NB4 (cell line): ENCODE results near the gene BHMT2.

ENCODE experiments used
- DNase-seq: peaks from one replicate; pipeline ENCODE4 v3.0.0; 2010; ENCODE audit warnings: low read depth
- H3K4me3 ChIP-seq: one replicate; pipeline ENCODE4 v1.5.1; 2011; ENCODE audit warnings: mild to moderate bottlenecking, low read depth, low read length, moderate library complexity
- MYC ChIP-seq: IDR thresholded peaks from 2 replicates; pipeline ENCODE4 v1.6.1; 2011; ENCODE audit warnings: low read depth, low read length
- POLR2A ChIP-seq: IDR thresholded peaks from 2 replicates; pipeline ENCODE4 v1.6.1; 2011; ENCODE audit warnings: mild to moderate bottlenecking; ENCODE audit not compliant: insufficient read length; ENCODE audit errors: extremely low read depth
- TF ChIP-seq, protein P1 (sequence below): IDR thresholded peaks from 2 replicates; pipeline ENCODE4 v1.6.1; 2011; ENCODE audit warnings: low read depth, low read length
- TF ChIP-seq, protein P2 (sequence below): IDR thresholded peaks from one replicate; pipeline ENCODE4 v1.5.1; 2012; ENCODE audit warnings: low read depth, low read length

The BHMT2 gene

DNA sequence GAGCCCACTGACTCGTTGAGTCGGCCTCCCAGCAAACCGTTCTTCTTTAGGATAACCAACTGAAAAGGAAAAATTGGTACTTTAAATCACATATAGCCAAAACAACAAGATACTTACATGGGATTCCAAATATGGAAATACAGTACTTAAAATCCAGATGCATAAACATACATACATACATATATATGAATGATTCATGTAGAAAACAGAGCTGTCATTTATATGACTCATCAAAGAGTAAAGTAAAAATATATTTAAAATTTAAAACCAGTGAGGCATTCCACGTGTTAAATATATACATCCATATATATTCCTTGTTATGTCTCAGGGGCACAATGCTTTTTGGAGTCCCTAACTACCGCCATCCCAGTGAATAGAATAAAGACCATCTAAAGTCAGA, 36.8 kb upstream of the BHMT2 start:
- no peak for DNase-seq
- H3K4me3 ChIP-seq, result no peak overlapping the region
- TF ChIP-seq POLR2A, result no peak
- TF ChIP-seq, protein P1, sequence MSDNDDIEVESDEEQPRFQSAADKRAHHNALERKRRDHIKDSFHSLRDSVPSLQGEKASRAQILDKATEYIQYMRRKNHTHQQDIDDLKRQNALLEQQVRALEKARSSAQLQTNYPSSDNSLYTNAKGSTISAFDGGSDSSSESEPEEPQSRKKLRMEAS, result no peak
- TF ChIP-seq MYC, result no peak
- TF ChIP-seq, protein P2, sequence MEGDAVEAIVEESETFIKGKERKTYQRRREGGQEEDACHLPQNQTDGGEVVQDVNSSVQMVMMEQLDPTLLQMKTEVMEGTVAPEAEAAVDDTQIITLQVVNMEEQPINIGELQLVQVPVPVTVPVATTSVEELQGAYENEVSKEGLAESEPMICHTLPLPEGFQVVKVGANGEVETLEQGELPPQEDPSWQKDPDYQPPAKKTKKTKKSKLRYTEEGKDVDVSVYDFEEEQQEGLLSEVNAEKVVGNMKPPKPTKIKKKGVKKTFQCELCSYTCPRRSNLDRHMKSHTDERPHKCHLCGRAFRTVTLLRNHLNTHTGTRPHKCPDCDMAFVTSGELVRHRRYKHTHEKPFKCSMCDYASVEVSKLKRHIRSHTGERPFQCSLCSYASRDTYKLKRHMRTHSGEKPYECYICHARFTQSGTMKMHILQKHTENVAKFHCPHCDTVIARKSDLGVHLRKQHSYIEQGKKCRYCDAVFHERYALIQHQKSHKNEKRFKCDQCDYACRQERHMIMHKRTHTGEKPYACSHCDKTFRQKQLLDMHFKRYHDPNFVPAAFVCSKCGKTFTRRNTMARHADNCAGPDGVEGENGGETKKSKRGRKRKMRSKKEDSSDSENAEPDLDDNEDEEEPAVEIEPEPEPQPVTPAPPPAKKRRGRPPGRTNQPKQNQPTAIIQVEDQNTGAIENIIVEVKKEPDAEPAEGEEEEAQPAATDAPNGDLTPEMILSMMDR, result no peak

DNA sequence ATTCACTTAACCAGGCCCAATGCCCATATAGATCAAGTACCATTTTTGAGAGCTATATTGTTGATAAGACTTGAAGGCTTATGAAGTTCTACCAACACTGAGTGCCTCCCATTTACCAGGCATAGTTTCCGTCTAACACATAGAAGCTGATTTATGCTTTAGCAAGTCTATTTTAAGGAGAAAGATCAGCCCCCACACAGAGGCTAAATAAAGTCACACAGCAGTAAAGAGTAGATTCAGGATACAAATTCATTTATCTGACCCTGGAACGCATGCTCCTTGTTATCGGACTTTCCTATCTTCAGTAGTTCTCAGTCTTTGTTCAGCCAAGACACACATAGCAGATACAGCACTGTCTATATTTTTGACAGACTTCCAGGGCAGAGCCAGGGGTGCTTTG, 34.3 kb upstream of the BHMT2 start:
- no peak for TF ChIP-seq POLR2A
- TF ChIP-seq, protein P2, result no peak
- no peak for TF ChIP-seq MYC
- TF ChIP-seq, protein P1, result no peak

DNA sequence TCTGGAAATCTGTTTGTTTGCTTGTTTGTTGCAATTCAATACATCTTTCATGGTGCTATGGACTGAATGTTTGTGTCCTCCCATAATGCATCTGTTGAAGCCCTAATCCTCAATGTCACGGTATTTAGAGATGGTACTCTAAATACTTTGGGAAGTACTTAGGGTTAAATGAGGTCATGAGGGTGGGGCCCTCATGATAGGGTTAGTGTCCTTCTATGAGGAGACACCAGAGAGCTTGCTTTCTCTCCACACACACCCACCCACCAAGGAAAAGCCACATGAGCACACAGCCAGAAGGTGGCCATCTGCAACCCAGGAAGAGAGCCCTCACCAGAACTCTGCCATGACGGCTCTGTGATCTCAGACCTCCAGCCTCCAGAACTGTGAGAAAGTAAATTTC, 32.8 kb upstream of the BHMT2 start:
- no peak for DNase-seq
- H3K4me3 ChIP-seq, result no peak overlapping the region
- TF ChIP-seq POLR2A, result no peak
- TF ChIP-seq MYC, result no peak
- TF ChIP-seq, protein P1, result no peak
- TF ChIP-seq, protein P2, result no peak

More for the DNA sequence above, 34.3 kb upstream of the BHMT2 start:
- H3K4me3 ChIP-seq, result no peak overlapping the region
- no peak for DNase-seq

DNA sequence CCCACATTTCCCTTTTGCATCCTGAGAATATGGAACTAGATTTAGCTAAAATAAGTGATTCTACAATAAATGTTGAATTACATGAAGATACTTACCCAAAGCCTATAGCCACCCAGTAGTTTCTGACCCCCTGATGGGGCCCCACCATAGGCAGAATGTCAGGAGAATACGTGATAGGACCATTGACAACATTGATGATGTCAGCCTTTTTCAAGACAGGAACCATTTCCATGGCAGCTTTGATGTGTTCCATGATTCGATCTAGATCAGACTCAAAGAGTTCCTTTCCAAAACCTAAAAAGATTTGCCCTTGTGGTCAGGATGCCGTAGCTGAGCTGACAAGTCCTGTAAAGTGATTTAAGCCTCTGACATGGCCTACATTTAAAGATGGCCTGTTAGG, 27.4 kb upstream of the BHMT2 start:
- TF ChIP-seq MYC, result no peak
- TF ChIP-seq, protein P2, result no peak
- no peak for TF ChIP-seq POLR2A
- TF ChIP-seq, protein P1, result no peak
- DNase-seq, result no peak

DNA sequence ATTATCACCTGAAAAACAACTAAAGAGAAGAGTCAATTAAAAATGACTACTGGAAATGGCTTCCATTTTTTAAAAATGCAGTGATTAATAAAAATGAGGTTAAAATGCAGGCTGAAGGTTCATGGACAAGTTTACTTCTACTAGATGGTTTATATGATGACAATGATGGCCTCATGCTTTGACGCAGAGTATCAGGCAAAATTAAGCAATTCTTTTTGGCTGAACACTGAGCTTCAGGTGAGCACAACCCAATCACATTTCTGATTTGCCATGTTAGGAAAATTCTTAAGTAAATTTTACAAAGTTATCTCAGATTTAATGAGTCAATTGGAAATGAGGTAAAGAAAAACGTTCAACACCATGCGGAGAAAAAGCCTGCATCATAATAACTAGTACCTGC, 22.4 kb upstream of the BHMT2 start:
- no peak for TF ChIP-seq MYC
- TF ChIP-seq, protein P2, result no peak
- TF ChIP-seq, protein P1, result no peak
- no peak for TF ChIP-seq POLR2A
- DNase-seq, result no peak
- no peak overlapping the region for H3K4me3 ChIP-seq

More for the DNA sequence above, 27.4 kb upstream of the BHMT2 start:
- H3K4me3 ChIP-seq, result no peak overlapping the region
